NCI-H2227 treated with DMSO at 0.1 percent for 48 hours (cell line): ENCODE measurements around the gene ZFR2.

Source experiments
- DNase-seq: peaks from one replicate; lab custom pipeline; 2025; lab: John Stamatoyannopoulos, UW

ZFR2 gene

DNA sequence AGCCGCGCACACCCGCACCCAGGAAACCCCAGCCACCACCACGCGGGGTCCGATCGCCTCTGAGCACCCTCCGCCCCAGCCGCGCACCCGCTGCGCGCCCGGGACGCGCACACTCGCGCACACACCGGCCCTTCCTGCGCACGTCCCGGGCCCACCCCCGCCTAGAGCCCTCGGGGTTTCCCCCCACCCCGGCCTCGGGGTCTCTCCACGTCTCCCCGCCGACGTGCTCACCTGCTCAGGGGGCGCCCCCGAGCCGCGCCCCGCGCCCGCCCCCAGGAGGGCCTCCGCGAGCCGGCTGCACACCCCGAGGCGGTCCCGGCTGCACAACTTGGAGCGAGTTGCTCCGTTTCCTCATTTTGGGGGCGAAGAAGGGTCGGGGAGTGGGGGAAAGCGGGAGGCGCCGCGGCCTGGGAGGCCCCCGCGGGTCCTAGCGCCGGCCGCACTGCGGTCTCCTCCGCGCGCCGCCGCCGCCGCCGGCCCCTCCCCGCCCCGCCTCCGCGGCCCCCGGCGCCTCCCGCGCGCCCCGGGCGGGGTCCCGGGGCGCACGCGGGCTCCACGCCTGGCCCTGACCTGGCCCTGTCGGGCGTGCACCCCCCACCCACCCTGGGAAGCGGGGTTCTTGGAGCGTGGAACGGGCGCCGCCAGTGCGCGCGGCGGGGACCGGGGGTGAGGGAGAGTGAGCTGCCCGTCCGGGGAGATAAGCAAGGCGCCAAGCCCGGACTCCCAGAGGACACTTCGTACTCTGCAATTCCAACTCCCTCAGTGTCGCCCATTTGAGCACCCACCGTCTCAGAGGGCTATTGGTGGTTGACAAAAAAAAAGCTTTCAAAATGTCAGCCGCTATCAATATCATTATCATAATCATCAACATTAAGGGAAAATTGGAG is 82.7 kb downstream of the ZFR2 start, which contains the start of gene MATK:
Gene MATK (minus strand): TSS at position 444 of the 887 bp plus-strand sequence. CDS start 1,246 bp downstream, outside the sequence.
- DNase-seq = no peak

DNA sequence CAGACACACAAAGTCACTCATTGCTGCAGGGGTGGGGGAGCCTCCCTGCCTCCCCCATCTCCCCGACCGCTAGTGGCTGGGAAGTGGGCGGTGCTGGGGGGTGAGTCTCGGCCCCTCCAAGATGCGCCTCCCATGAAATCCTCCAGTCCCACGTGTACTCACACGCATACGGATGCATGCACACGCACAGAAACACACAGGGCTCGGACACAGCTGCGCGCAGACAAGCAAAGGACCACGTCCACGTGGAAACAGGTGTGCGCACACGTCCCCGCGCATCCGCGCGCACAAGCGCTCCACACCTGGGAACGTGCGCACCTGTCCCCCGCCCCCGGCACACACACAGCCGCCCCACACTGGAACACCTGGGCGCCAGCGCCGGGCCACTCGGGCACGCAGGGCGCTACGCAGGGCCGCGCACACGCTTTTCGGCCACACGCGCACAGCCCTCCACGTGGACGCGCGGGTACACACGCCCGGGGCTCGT is 83.3 kb downstream of the ZFR2 start:
- DNase-seq = no peak

DNA sequence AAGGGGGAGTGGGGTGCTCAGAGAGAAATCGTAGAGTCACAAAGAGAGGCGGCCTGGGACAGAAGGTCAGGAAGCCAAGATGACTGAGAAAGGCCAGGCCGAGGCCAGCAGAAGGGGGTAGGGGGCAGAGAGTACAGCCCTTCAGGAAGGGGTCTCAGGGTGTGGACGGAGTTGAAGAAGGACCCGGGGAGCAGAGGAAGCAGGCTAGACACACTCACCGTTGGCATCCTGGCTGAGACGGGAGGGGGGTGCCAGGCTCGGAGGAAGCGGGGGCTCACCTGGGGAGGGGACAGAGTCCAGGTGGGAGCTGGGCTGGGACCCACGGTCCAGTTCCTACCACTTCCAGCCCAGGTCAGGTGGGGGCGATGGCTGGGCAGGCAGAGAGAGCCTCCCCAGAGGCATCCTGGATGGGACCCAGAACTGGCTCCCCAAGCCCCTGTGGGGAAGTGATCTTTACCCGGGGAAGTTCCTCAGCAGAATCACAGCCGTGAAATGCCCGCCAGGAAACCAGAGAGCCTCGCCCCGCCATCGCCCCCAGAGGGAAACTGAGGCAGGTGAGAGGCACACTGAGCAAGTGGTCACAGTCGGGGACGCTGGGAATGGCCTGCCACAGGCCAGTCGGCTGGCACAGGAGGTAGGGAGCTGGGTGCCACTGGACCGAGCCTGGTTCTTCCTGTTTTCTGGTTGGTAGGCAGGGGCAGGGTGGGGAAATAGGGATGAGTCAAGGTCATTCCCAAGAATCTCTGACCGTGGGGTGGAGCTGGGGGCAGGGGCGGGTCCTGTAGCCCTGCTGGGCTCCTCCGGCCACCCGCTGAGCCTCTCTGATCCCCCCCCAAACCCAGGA is 84.0 kb downstream of the ZFR2 start:
- no peak for DNase-seq

DNA sequence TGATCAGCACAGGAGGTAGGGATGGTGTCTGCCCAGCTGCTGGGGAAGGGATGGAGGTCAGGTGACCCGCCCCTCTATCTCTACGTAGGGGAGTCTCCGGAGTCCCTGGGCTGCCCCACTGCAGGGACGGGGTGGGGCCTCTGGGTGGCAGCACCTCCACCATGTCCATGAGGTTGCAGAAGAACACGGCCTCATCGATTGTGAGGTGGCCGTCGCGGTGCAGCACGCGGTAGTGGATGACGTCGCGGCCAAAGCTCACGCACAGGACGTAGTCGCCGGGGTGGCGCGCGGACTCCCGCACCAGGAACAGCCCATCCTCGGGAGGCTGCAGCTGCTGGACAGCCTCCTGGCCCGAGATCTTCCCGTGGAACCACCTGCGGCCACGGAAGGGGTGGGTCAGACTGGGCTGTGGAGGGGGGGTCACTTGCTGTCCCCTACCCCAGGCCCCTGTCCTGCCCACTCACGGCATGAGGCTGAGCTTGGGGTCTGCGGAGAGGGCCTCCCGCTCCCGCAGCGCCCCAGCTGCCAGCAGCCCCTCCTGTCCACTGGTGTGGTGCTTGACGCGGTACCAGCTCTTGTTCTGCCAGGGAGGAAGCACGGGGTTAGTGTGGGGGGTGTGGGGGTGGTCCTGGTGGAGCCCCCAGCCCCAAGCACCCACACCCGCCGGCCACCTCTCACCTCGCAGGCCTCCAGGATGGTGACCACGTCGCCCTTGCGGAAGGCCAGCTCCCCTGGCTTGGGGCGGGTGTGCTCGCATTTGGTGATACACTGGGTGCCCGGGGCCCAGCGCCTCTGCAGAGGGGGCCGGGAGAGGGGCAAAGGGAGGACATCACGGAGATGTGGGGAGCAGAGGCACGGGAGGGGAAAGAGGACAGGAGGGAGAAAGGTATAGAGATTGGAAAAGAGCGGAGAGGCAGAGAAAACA is 84.9 kb downstream of the ZFR2 start:
- no peak for DNase-seq

DNA sequence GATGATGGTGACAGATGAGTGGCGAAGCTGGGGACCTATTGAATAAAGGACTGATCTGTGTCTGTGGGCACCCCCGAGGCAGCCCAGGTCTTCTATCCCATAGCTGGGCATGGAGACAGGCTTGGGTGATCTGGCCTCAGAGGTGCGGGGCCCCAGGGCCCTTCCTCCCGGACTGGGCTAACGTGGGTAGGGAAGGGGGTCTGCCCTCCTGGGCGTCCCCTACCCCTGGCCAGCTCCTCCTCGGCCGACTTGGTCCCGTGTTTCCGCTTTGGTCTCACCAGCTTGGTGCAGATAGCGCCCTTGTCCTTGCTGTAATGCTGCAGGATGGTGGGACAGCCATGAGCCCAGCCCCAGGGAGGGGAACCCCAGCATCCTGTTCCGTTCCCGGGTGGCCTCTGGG is 85.9 kb downstream of the ZFR2 start:
- no peak for DNase-seq

DNA sequence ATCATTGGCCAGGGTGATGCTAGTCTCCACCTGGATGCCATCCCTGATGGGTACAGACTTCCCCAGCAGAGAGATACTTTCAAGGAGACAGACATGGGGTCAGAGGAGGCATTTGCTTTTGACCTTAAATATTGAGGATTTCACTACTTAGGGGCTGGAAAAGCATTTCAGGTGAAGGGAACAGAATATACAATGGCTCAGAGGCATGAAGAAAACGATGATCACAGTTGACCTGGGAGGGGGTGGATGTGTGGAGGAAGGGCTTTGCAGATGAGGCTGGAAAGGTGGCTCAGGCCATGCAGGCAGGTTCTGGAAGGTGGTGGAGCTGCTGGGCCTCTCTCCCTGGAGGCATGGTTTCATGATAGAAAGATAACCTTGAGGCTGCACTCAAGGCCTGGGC is 86.5 kb downstream of the ZFR2 start:
- DNase-seq = no peak

DNA sequence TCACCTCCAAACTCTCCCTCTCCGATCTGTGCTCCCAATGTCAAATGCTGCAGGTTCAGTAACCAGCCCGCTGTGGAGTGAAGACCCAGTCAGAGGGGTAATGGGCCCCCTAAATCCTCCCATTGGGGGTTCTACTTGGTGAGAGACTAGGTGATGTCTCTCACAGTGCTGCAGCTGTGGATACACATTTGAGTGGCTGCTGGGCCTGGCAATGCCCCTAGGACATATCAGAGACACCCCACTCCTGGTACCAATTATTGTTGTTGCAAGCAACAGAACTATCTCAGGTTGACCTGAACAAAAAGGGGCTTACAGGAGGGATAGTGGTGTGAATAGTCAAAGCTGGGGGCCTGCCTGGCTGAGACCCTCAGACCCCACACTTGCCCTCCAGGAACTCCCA is 87.2 kb downstream of the ZFR2 start:
- no peak for DNase-seq

DNA sequence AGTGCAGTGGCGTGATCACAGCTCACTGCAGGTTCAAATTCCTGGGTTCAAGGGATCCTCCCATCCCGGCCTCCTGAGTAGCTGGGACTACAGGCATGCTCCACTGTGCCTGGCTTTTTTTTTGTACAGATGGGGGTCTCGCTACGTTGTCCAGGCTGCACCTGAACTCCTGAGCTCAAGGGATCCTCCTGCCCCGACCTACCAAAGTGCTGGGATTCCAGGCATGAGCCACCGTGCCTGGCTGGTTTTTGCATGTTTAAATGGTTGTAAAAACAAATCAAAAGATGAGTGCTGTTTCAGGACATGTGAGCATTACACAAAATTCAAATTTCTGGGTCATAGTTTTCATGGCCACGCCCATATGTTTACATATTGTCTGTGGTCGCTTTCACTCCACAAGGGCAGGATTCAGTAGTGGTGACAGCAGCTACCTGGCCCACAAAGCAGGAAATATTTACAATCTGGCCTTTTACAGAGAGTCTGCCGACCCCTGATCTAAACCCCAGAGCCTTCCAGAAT is 88.0 kb downstream of the ZFR2 start:
- DNase-seq = no peak

DNA sequence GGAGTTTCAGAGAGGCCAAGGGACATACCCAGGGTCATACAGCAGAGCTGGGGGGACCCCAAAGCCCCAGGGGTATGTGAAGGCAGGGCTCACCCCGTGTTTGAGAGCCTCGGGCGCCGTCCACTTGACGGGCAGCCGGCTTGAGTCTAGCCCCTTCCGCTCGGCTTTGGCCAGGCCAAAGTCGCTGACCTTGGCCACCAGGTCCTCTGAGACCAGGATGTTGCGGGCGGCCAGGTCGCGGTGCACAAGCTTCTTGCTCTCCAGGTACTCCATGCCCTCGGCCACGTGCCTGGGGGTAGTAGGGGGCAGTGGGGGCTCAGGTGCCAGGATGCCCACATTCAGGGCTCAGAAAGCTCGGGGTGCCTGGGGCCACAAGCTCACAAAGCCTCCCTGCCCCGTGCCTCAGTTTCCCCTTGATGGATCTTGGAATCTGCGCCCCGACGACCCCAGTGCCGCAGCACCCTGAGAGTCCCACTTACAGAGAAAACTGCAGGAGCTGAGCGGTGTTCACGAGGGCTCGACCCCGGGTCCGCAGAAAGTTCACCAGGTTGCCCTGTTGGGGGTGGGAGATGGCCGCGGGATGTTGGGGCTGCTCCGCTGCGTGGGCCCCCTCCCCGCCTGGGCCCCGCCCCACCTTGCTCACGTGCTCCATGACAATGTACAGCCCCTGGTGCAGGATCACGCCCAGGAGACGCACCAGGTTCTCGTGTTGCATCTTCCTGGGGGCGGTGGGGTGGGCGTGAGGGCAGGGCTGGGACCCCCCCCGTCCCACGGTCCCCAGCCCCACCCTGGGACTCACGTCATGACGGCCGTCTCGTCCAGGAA is 89.7 kb downstream of the ZFR2 start:
- DNase-seq = no peak

DNA sequence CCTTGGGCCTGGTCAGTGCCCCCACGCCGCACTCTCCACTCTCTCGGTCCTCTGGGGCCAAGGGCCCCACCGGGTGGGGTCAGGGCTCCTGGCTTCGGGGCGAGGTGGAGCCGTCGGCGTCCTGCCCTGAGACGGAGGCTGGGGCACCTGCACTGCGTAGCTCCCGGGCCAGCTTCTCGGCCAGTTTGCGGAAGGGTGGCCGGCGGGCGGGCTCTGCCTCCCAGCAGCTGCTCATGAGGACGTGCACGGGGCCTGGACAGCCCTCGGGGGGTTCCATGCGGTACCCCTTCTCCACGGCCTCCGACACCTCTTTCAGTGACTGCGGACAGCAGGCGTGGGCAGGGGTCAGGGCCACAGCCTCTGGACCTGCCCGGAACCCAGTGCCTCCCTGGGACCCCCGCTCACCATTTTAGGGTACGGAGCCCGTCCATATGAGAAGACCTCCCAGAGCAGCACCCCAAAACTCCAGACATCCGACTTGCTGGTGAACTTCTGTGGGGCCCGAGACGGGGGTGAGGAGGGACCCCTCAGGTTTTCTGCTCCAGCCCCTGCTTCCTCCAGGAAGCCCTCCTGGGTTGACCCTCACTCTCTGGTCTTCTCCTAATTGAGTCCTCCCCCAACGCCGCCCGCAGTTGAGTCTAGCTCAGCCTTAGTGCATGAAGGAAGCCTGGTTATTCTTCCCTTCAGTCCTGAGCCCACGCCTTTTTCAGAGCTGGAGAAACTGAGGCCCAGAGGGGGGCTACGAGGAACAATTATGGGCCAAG is 90.6 kb downstream of the ZFR2 start:
- DNase-seq = no peak

DNA sequence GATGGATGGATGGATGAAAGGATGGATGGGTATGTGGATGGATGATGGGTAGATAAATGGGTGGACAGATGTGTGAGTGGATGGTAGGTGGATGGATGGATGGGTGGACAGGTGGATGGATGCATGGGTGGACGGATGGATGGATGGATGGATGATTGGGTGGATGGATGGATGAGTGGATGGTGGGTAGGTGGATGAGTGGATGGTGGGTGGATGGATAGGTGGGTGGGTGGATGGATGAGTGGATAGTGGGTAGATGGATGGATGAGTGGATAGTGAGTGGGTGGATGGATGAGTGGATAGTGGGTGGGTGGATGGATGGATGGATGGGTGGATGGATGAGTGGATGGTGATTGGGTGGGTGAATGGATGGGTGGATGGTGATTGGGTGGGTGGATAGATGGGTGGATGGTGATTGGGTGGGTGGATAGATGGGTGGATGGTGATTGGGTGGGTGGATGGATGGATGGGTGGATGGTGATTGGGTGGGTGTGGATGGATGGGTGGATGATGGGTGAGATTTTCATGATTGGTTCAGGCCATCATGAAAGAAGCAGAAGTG is 92.3 kb downstream of the ZFR2 start:
- no peak for DNase-seq

DNA sequence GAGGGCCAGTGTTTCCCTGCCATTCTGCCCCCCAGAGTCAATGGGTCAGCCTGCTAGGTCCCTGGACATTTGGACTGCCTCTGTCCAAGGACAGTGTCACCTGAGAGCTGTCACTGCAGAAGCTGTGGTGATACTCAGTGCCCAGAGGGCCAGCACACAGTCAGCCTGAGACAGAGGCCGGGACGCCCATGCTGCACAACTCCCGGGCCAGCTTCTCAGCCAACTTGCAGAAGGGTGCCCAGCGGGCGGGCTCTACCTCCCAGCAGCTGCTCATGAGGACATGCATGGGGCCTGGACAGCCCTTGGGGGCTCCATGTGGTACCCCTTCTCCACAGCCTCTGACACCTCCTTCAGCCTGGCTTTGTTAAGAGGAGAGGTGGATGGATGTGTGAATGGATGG is 93.0 kb downstream of the ZFR2 start:
- no peak for DNase-seq

DNA sequence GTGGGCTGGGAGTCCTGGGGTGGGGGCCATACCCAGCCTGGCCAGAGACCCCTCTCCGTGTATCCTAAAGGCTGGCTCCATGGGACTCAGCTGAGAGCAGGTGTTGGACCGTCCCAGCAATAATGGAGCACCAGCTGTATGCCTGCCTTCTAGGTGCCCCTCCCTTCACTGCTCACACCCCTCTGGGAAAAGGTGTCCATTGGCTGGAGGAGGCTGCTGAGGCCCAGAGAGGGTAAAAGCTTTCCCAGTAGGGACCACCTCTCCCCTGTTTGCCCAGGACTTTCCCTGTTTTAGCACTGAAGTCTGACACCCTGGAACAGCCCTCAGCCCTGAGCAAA is 93.5 kb downstream of the ZFR2 start:
- no peak for DNase-seq

DNA sequence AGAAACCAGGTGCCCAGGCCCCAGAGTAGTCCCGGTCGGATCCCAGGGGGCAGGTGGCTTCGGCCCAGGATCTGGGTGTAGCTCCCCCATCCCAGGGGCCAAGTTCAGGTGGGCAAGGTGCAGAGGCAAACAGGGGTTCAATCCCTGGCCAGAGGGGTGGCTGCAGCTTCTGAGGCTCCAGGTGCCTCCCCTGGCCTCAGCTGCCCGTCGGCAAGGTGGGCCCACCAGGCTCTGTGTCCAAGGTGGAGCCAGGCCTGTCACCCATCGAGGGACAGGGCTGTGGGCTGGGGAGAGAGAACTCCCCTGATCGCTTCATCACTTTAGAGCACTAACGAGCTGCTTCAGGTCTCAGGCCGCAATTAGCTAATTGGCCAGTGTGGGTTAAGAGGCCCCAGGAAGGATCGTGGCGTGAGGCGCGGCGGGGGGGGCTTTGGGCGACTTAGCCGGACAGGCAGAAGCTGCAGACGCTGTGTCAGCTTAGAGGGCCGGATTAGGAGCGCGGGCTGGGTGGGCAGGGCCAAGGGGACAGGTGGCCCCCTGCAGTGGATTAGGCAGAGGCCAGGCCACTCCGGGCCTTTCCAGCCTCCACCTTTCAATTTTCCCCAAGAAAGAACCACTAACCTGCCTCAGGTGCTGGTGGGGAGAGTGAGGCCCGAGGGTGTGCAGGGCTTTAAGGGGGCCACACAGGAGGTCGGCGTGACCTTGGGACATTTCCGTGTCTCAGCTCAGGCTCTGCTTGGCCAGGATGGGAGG is 94.0 kb downstream of the ZFR2 start:
- no peak for DNase-seq

DNA sequence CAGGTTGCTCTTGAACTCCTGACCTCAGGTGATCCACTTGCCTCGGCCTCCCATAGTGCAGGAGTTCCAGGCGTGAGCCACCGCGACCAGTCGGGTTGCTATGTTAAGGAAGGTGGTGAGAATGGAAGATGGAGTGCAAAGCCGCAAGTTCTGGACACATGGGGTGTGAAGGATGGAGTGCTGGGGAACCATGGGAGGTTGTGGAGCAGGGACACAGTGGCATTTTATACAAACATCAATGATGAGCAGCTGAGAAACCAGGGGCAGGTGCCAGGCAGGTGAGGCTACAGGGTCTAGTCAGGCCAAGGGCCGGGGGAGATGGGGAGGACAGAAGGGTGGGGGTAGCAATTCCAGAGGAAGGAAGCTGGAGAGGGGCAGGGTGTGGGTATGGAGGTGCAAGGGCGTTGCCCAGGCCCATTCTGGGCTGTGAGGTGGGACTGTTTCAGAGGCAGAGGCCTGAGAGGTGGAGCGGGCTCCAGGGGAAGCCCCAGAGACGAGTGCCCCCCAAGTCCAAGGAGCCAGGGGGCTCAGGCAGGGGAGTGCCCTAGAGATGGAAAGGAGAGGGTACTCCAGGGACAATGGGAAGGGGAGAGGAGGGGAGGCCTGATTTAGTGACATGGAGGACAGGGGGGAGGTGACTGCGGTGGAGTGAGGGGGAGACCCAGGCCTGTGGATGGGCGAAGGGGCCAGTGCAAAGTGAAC is 94.9 kb downstream of the ZFR2 start:
- DNase-seq = no peak

DNA sequence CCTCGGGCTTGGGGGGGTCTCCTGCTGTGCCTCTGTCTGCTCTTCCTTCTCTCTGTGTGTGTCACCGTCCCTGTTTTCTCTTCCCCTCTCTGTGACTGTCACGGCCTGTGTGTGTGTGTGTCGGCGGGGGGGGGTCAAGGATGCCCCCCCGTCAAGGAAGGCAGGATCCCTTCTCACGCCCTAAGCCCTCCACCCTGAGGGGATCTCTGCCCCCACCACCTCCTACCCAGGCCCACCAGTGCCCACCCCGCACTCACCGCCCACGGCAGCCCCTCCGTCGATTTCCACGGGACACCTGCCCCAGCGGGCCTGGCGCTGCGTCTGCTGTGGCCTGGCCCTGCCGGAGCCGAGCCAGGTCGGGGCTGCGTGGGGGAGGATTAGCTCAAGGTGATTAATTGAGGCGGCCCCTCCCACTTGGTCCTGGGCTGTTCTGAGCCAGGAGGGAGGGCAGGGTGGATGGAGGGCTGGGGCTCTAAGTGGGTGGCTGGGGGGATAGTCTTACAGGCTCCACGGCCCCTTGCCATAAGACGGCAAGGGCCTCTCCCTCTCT is 96.9 kb downstream of the ZFR2 start, which contains the start of gene RAX2:
Gene RAX2 (minus strand): TSS at position 323 of the 550 bp plus-strand sequence. CDS start 486 bp downstream, outside the sequence.
- no peak for DNase-seq

DNA sequence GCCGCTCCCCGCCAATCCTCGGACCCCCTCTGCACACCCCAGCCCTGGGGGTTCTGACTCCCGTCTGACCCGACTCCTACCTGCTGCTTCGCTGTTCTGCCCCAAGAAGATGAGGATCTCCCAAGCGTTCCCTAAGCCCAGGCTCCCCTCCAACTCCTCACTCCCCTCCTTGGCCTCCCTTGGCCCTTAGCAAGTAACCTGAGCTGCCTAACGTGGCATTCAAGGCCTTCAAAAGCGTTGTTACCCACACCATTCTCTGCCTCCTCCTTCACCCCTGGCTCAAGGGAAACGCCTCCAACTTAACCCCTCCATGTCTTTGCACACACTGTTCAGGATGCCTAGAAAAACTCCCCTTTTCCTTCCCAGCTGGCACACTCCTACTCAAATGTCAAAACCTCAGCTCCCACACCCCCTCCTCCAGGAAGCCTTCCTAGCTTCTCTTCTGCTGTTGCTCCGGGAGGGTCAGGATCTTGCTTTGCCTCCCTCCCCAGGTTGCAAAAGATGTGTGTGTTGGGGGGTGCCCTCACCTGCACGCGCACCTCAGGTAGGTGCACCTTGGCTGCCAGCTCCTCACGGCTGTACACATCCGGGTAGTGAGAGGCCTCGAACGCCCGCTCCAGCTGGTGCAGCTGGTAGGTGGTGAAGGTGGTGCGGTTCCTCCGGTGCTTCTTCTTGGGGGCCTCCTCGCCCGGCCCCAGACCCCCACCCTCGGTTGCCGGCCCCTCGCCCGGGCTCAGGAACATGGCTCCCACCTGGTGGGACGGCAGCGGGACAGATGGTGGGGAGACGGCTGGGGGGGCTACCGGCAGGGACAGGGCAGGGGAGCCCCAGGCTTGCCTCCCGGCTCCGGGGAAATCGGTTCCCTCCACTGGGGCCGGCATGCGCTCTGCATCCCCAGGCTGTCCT is 97.6 kb downstream of the ZFR2 start:
- DNase-seq = no peak
